Endodermal cell (in vitro differentiated cells): ENCODE results near the gene DGKZ. TPM values are rescaled to one million over a fixed set of nuclear protein-coding genes. Genes with fewer than 3 reads are reported as not detected.

Source experiments
- DNase-seq: peaks from one replicate; pipeline ENCODE4 v3.0.0-alpha.2; 2017
- H3K27ac ChIP-seq: 2 replicates; pipeline ENCODE4 v1.5.1; 2013; ENCODE audit warnings: mild to moderate bottlenecking, low read depth, low read length, moderate library complexity
- H3K27me3 ChIP-seq: 2 replicates; pipeline ENCODE4 v1.6.1; 2013; ENCODE audit warnings: mild to moderate bottlenecking, low read length, moderate library complexity; ENCODE audit not compliant: insufficient read depth, control insufficient read depth, poor library complexity, severe bottlenecking
- H3K36me3 ChIP-seq: 2 replicates; pipeline ENCODE4 v1.7.0; 2013; ENCODE audit warnings: mild to moderate bottlenecking, low read length, moderate library complexity; ENCODE audit not compliant: control insufficient read depth, insufficient read depth
- H3K4me1 ChIP-seq: one replicate; pipeline ENCODE4 v1.7.0; 2013; ENCODE audit warnings: low read length; ENCODE audit not compliant: control insufficient read depth, insufficient read depth
- H3K4me3 ChIP-seq: 2 replicates; pipeline ENCODE4 v1.5.1; 2013; ENCODE audit warnings: mild to moderate bottlenecking, low read length, moderate library complexity
- H3K9ac ChIP-seq: 2 replicates; pipeline ENCODE4 v1.6.1; 2013; ENCODE audit warnings: mild to moderate bottlenecking, low read length, moderate library complexity; ENCODE audit not compliant: poor library complexity, severe bottlenecking; ENCODE audit errors: extremely low read depth
- H3K9me3 ChIP-seq: 2 replicates; pipeline ENCODE4 v1.6.1; 2013; ENCODE audit warnings: mild to moderate bottlenecking, low read length, moderate library complexity; ENCODE audit not compliant: control insufficient read depth
- H3K27ac Mint-ChIP-seq: 2 replicates; pipeline ENCODE4 v1.8.0; 2020; ENCODE audit warnings: mixed read lengths
- H3K27me3 Mint-ChIP-seq: 2 replicates; pipeline ENCODE4 v1.8.0; 2021; ENCODE audit warnings: mild to moderate bottlenecking, mixed read lengths; ENCODE audit not compliant: insufficient read depth
- H3K36me3 Mint-ChIP-seq: 2 replicates; pipeline ENCODE4 v1.8.0; 2020; ENCODE audit warnings: low read depth, mixed read lengths
- H3K4me1 Mint-ChIP-seq: 2 replicates; pipeline ENCODE4 v1.8.0; 2020; ENCODE audit warnings: mixed read lengths
- H3K4me3 Mint-ChIP-seq: 2 replicates; pipeline ENCODE4 v1.8.0; 2020; ENCODE audit warnings: mild to moderate bottlenecking, moderate library complexity, mixed read lengths
- H3K9me3 Mint-ChIP-seq: 2 replicates; pipeline ENCODE4 v1.8.0; 2020; ENCODE audit warnings: mild to moderate bottlenecking, mixed read lengths
- CTCF ChIP-seq: fragments of 200-600 bp; sonication (generic); conservative IDR thresholded peaks from 2 replicates; pipeline ENCODE4 v1.5.0; 2021; ENCODE audit warnings: antibody characterized with exemption, mild to moderate bottlenecking
- WGBS, 2 experiments: methylation state at CpG; one replicate each; pipeline versions ENCODE4 v1.1.5 to v1.1.7; 2013; ENCODE audit warnings: missing lambda C conversion rate in 2 of 2, mixed read lengths in 1 of 2; ENCODE audit not compliant: insufficient coverage in 1 of 2, insufficient read length in 1 of 2; 5-methylcytosine and 5-hydroxymethylcytosine counted together
- total RNA-seq, 2 donors: library from RNA; stranded (reverse); fragmentation: NEBNext Ultra II Directional in 1 of 2; extraction: Animal tissue kit (Norgen Biotek cat#: 25700) in 1 of 2; gene quantifications; 2 replicates in 1 of 2; 3 replicates in 1 of 2; pipeline ENCODE4 v1.2.1, GENCODE V29; 2021

DGKZ gene
- total RNA-seq, 2 donors from 2014 or later, result 49.6 to 57.3 TPM

- Mint-ChIP-seq H3K9me3 (no peaks in the 10 kb centered on the region), H3K27me3 (peaks cover 22% of the 10 kb centered on the region), H3K36me3 (peaks cover 29% of the 10 kb centered on the region), H3K27ac (peak overlapping the region; percentile 86), H3K4me3 (peak overlapping the region; percentile 82), H3K4me1 (peaks cover 5% of the 10 kb centered on the region)
- WGBS, 2 experiments, result 0 to 1% methylated on average over 5 to 44 of the region's 45 CpGs
- peaks cover 12% of the 10 kb centered on the region for H3K27me3 ChIP-seq
- peak; percentile 96 for DNase-seq
- peaks cover 32% of the 10 kb centered on the region for H3K36me3 ChIP-seq
- peaks cover 3% of the 10 kb centered on the region for H3K4me1 ChIP-seq
- TF ChIP-seq CTCF, result no peak
- peak overlapping the region; percentile 90 for H3K27ac ChIP-seq
- peak overlapping the region; percentile 81 for H3K4me3 ChIP-seq
- H3K9me3 ChIP-seq, result no peaks in the 10 kb centered on the region
- peak overlapping the region; percentile 71 for H3K9ac ChIP-seq
Observed at GRCh38 chr11:46380340-46381047, 33.2 kb downstream of the DGKZ start.

GRCh38 chr11:46381048-46381818, 34.0 kb downstream of the DGKZ start, which contains the start of gene MDK:
TSS of gene MDK (plus strand) at chr11:46381669. CDS start at chr11:46382058, 389 bp downstream.
- H3K4me1 Mint-ChIP-seq, result peaks cover 5% of the 10 kb centered on the region
- no peak for TF ChIP-seq CTCF
- Histone ChIP-seq H3K27me3 (peaks cover 19% of the 10 kb centered on the region), H3K4me3 (peak within 1 kb of the TSS; percentile 88), H3K27ac (peak within 1 kb of the TSS; percentile 90), H3K4me1 (peaks cover 3% of the 10 kb centered on the region), H3K36me3 (peaks cover 29% of the 10 kb centered on the region), H3K9ac (peak within 1 kb of the TSS; percentile 83), H3K9me3 (no peaks in the 10 kb centered on the region)
- peak; percentile 90 for DNase-seq
- H3K4me3 Mint-ChIP-seq, result peak within 1 kb of the TSS; percentile 82
- peaks cover 30% of the 10 kb centered on the region for H3K27me3 Mint-ChIP-seq
- H3K36me3 Mint-ChIP-seq, result peaks cover 29% of the 10 kb centered on the region
- 0% methylated on average over 13 to 77 of the region's 96 CpGs for WGBS, 2 experiments
- no peaks in the 10 kb centered on the region for H3K9me3 Mint-ChIP-seq
- peak within 1 kb of the TSS; percentile 86 for H3K27ac Mint-ChIP-seq

- Mint-ChIP-seq H3K9me3 (no peaks in the 10 kb centered on the region), H3K4me1 (peaks cover 5% of the 10 kb centered on the region), H3K27me3 (peaks cover 38% of the 10 kb centered on the region), H3K4me3 (peak overlapping the region; percentile 82), H3K27ac (peak overlapping the region; percentile 66), H3K36me3 (peaks cover 22% of the 10 kb centered on the region)
- TF ChIP-seq CTCF, result no peak
- H3K36me3 ChIP-seq, result peaks cover 24% of the 10 kb centered on the region
- peak overlapping the region; percentile 88 for H3K4me3 ChIP-seq
- no peaks in the 10 kb centered on the region for H3K9me3 ChIP-seq
- H3K27me3 ChIP-seq, result peaks cover 27% of the 10 kb centered on the region
- DNase-seq, result peak; percentile 84
- H3K27ac ChIP-seq, result peak overlapping the region; percentile 90
- peak overlapping the region; percentile 83 for H3K9ac ChIP-seq
- 0 to 2% methylated on average over 13 to 66 of the region's 66 CpGs for WGBS, 2 experiments
- peaks cover 3% of the 10 kb centered on the region for H3K4me1 ChIP-seq
Observed at GRCh38 chr11:46381819-46382645, 34.8 kb downstream of the DGKZ start.
